HUDEP-2 (cell line): ENCODE measurements around the gene ZCCHC24.

Experiments used
- DNase-seq, 76 experiments: peaks; one replicate each; lab custom pipeline; 2025; ENCODE audit not compliant: unreplicated experiment in 76 of 76; lab: John Stamatoyannopoulos, UW

The ZCCHC24 gene

DNA sequence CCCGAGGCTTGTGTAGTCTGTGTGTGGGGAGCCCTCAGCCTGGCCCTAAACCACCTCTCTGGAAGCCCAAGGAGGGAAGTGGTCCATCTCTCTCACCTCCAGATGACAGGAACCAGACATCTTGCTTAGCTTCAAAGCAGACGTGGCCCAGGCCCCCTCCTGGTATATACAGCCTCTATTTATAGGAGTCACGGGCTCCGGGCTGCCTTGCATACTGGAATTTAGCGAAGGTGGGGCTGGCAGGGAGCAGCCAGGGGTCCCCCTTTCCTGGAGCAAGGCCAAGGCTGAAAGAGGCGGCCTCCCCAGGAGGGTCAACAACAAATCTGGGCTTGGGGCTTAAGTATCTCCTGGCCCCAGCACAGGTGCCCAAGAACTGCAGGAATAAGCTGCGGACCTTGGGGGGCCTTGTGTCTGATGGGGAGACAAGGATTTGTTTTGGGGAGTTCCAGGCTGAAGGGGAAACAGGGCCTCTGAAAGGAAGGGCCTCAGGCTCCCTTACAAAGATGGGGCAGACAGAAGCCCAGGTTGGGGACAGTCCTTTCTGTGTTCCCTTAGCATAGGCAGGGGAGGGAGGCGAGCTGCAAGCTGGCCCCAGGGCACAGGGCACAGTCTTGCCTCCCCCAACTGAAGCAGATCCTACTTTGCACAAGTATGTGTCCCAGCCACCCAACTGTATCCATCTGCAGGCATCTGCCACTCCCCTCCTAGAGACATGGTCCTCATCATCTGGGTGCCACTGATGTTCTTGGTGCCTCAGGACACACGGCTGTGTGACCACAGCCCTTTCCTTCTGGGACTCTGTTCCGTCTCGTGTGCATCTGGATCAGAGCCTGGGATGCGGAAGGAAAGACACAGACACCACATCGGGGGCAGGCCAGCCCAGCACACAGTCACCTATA is 11.9 kb downstream of the ZCCHC24 start:
- DNase-seq, result no peak

DNA sequence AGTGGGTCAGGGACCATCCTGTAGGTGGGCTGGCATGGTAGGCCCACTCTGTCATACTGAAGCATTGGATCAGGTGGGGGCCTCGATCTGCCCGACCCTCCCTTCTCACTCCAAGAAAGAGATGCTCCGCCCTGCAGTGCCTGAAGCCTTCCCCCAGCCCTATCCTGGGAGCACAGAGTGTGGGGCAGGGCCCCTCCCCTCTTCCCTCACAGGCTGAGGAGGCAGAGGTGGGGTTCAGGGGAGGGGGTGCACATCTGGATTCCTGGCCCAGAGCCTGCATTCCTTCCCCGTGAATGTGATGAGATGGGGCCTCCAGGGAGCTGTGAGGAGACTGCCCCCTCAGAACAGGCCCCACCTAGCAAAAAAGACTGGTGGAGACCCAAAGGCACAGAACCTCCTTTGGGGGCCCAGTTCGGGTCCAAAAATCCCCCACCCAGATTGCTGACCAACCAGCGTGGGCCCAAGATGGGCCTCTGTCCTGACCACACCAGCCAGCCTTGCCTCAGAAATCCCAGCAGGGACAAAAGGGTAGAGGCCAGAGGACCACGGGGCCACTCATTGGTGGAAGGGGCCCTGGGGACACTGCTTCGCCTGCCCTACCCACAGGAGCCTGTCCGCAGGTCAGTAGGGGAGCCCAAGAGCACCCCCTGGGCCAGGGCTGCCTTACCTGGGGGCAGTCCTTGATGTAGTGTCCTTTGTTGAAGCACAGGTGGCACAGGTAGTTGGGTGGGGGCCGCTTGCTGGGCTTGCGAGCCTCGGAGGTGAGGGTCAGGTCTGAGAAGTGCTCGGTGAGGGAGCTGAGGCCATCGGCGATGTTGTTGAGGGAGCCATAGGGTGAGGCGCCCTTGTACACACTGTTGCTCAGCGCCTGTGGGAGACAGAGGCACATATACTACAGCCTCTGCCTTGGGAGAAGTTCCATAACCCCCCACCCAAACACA is 13.3 kb downstream of the ZCCHC24 start:
- DNase-seq, result no peak

DNA sequence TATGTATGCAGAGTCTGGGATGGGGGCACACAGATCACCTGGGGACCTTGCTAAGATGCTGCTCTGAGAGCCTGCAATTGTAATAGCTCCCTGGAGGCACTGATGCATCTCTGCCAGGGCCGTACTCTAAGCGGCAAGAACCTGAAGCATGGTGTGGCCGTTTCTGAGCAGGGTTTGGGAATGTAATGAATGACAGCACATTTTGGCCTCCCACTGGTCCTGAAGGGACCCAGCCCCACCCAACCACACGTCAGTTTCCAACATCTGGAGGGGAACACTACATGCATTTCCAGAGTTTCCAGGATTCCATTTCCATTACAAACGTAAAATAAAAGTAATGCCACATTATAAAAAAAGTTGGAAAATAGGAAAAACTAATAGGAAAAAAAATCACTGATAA is 14.0 kb downstream of the ZCCHC24 start:
- DNase-seq, result no peak

DNA sequence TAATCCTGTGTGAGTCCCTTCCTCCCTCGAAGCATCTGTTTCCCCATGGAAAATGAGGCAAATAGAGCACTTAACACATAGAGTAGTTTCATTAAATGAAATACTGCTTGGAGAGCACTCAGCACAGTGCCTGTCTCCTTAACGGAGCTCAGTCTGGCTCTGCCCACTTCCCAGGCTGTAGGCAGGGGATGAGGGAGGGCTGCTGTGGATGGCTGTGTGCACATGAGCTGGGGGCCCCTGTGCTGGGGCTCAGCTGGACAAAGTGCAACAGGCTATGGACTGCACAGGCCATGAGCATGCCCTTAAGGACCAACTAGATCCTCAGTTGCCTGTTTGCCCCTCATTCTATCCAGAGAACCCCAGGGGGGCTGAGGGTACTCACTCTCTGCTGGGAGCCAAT is 14.5 kb downstream of the ZCCHC24 start:
- no peak for DNase-seq

DNA sequence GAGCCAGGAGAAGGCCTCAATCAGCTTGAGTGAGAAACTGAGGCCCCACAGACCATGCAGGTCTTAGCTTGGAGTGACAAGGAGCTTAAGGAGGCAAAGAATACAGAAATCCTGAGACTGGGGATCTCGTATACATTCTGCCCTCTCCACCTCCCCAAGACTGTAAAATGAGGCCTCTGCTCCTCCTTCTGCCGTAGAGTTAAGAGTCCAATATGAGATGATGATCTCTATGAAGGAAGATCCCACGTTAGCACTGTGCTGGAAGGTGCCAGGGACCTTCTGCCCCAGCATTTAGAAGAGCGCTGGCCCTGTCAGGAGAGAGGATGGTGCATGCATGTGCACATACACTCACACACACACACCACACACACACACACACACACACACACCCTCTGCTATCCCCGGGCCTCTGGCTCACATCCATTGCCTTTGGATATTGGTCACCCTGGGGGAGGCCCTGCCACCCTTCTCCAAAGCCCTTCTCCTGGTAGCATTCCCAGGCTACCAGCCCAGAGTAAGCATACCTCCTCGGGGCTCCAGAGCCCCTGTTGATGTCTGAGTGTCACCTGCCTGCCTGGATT is 15.0 kb downstream of the ZCCHC24 start:
- DNase-seq, result no peak

DNA sequence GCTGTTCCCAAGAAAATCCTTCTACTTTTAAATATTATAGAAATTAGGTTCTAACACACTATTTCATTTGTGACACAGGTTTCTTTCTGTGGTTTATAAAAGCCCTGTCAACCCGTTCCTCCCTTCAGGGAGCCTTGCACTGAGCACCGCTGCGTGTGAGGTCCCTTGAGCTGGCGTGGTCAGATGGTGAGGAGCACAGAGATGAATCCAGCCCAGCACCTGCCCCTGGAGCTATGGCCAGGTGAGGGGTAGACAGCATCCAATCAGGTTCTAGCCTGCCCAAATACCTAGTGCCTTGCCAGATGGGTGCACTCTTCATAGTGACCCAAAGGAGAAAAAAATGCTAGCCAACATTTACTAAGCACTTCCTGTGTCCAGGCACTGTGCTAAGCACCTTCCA is 15.7 kb downstream of the ZCCHC24 start:
- DNase-seq, result no peak

DNA sequence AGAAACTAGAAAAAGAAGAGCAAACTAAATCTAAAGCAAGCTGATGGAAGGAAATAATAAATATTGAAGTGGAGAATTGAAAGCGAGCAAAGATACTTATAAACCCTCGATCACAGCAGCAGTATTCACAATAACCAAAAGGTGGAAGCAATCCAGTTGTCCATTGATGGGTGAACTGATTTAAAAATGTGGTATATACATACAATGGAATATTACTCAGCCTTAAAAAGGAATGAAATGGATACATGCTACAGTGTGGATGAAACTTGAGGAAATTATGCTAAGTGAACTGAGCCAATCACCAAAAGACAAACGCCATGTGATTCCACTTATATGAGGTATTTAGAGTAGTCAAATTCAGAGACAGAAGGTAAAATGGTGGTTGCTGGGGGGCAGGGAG is 17.5 kb downstream of the ZCCHC24 start:
- no peak for DNase-seq

DNA sequence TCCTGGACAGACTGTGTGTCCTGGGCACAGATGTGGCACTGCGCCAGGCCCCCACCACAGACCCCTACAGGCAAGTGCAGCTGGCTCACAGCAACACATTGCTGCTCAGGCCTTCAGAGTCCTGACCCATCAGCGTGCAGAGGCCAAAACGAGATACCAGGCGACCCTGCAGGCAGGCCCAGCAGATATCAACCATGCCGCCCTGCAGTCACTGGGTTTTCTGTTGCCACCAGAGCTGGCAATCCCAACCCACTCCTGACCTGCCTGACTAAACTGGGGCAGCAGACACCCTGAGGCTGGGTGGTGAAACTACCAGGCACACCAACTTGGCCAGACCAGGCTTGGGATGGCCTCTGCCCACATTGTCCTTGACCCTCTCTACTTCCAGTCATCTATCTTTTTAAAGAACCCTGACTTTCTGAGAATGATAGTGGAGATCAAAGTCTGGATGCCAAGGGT is 20.3 kb downstream of the ZCCHC24 start:
- DNase-seq, result no peak

DNA sequence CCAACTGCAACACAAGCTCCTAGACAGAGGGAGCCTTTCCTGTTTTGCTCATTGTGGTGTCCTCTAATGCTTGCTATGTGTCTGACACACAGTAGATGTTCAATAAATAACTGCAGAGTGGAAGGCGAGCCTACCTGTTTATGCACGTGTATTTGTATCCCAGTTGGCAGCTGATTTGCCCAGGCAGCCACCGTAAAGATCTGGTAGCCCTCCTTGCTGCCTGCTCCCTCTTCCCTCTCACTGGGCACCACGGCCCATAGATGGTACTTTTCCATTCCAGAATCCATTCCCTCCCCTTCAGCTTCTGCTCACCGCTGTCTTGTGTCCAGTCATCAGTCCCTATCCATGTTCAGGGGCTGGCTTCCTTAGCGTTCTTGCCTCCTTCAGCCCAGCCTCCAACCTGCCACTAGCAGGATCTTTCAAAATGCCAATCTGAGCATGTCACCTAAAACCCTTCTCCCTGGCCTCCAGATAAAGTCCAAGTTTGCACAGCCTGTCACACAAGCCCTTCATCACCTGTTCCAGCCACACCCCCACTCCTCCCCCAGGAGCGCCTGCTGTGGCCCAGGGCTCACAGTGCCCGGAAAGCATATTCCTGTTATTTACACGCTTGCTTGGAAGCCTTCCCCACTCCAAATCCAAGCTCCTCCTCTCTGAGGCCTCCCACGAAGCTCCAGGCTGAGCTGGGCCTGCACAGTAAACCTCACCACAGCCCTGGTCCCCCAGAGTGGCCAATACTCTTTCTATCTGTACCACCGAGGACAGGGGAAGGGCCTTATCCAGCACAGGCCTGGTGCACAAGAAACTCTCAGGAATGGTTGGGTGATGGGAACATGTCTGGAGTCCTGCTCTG is 21.0 kb downstream of the ZCCHC24 start:
- no peak for DNase-seq

DNA sequence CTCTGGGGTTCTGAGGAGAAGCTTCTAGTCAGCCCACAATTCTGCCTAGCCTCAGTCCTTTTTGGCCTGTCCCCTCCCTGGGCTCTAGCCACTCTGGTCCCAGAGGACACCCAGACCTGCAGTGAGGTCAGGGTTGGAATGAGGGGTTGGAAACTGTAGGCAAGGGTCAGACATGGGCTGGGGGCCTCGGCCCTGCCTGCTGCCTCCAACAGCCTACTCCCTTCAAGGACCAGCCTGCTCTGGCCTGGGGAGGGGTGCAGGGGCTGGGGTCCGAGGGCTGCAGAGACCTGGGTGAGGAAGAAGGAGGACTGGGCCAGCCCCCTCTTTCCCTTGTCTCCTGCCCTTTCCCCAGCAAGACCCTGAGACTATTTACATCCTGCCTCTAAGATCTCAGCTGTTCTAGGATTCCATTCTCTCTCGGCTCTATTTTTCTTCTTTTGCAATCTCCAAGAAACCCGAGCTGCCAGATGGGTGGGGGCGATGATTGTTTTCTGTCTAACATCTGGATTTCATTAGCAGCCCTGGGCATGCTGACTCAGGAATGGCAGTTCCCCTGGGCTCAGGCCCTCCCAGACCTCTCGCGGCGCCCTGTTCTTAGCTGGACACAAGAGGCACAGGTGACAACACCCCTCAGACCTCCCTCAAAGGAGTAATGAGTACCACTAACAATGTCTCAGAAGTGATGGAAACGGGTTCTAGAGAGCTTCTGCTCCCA is 23.1 kb downstream of the ZCCHC24 start:
- no peak for DNase-seq

DNA sequence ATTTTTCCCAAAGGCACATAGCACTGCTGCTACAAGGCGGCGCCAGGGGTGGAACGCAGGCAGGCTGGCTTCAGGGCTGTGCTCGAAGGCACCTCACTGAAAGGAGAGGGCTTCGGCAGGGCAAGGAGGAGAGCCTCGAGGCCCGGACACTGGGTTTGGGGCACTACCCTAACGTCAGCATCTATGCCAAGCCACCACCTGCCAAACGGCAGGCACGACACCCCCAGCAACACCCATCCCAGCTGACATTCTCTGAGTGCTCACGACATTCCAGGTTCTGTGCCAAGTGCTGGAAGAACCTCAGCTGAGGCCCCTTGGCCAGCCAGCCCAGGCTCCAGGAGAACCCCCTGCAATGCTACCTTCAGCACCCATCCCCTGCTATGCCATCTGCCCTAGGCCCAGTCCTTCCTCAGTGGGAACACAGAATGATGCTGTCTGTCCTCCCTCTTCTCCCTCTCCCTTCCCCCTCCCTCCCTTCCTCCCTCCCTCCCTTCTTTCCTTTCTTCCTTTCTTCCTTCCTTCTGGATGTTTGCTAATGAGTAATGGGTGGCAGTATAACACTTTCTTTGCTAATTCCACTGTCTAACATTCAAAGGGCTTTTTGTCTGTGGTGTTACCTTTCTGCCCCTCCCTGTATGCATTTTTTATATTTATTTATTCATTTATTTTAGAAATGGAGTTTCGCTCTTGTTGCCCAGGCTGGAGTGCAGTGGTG is 24.3 kb downstream of the ZCCHC24 start:
- no peak for DNase-seq

DNA sequence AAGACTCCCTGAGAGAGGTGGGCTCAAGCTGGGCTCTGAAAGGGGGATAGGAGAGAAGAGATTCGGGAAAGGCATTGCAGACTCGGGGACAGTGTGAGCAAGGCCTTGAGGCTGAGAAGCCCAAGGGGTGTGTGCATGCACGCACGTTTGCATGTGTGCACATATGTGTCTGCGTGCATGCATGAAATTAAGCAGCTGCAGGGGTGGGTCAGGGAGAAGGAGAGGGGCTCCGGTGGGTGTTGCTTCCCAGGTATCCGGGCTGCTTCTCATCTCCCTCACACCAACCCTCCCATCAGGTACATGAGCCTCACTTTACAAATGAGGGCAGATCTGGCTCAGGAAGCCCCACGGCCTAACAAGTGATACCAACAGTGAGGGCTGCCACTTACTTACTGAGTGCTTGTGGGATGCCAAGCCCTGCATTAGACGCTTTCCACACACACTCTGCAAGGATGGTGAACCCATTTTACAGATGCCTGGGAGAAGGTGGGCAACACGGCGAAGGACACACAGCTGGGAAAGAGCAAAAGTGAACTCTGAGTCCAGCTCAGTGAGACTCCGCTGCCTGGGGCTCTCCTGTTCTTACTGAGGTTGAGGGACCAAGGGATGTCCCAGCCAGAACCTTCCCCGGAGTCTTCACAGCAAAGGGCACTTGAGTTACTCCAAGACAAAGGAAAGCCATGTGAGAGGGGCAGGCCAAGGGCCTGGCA is 26.4 kb downstream of the ZCCHC24 start:
- no peak for DNase-seq

DNA sequence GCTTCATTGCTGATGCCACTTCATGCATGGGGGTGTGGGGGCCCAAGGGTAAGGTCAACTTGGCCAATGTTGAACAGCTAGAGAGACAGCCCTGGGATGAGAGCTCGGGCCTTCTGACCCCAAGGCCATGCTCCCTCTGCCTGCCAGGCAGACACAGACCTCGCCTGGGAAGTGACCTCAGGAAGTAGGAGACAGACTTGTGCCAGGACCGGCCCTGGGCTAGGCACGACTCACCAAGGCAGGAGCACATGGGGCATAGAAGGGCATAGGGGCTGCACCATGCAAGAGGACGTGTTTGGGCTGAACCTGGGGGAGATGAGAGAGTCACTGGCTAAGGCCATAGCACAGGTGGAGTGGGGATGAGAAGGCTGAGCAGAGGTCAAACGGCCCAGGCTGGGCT is 27.1 kb downstream of the ZCCHC24 start:
- no peak for DNase-seq

DNA sequence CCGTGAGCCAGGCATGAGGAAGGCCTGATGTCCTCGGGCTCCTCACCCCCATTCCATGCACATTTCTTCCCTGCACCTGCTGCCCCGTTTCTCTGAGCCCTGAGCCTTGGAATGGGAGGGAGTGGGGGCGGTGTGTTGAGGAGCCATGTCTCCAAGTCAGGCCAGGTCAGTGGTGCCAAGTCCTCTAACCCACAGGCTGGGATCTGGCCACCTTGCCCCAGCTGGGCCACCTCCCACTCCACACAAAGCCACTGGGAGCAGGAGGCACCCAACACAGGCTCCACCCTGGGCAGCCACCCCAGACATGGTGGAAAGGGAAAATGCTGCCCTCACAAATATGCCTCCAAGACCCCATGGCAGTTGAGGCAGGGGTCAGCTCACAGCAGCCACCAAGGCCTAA is 27.7 kb downstream of the ZCCHC24 start:
- no peak for DNase-seq

DNA sequence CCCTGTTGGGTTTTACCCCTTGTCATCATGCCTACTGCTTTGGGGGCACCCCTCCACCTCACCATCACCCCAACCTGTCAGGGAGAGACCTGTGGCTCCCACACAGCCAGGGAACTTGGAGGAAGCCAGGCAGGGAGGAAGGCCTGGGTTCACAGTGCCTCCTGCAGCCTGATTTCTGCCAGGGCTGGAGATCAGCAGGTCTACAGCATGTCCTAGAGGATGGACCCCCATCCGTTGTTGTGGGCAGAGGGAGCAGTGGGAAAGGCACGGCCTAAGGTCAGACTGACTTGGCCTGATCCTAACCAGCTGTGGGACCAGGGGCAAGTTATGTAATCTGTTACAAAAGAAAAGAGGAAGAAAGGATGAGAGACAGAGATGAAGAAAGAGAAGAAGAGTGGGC is 28.2 kb downstream of the ZCCHC24 start:
- DNase-seq, result no peak

DNA sequence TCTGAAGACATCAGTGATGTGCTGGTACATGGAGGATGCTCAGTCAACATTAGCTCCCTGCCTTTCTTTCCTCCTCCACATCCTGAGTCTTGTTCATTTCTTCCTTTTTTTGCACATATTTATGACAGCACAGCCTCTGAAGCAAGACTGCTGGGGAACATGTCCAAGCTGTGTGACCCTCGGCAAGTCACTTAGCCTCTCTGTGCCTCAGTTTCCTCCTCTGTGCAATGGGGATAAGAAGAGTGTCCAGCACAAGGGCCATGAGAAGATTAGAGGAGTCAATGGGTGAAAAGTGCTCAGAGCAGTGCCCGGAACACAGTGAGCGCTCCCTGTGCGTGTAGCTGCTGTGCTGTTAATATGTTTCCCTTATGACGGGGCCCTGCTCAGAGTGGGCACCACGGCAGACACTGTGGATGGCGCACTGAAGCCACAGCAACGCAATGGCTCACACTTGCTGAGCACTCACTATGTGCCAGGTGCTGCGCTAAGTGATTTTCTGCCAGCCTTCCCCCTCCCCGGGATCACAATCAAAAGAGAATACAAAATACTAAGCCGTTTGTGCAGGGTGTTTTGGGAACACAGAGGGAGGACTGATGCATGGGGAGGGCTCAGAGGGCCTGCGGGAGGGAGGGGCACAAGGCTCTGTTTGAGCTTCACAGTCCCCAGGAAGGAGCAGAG is 28.7 kb downstream of the ZCCHC24 start:
- DNase-seq, result no peak

DNA sequence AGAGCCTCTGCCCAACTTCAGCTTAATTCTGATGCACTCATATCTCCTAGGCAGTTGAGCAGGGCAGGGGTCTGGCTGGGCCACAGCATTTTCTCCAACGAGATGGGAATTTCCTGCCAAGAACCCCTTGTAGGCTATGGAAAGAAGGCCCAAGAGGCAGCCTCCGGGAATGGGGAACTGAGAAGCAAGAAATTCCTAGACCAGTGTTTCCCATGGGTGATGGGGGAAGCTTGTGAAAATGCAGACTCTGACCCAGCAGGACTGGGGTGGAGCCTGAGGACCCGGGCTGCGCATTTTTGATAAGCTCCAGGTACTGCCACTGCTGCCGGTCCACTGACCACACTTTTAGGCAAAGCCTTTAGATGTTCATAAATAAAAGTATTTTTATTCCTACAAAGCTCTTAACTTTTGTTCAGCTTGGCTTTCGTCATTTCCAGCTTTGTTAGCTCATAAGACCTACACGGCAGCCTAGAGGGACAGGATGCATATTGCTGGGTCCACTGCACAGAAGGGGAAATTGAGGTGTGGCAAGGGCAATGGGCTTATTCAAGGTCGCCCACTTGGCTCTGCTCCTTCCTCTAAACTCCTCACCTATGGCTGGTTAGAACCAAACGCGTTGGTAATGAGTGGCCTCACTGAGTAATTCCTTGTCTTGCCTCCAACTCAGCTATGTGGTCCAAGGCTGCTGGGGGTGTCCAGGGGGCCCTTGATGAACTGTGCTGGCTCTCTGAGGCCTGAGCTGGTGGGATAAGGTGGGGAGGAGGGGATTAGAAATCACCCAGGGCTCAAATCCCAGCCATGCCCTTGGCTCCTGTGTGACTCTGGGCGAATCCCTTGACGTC is 29.5 kb downstream of the ZCCHC24 start:
- DNase-seq, result no peak
